Activated naive CD4-positive, alpha-beta T cell treated with Interleukin-2 at 50 U/mL for 16 hours (primary cell): Measurements from ENCODE around the gene PSTK.

Experiments used
- DNase-seq: peaks from one replicate; pipeline ENCODE4 v3.0.0-alpha.2; 2020

The PSTK gene

DNA sequence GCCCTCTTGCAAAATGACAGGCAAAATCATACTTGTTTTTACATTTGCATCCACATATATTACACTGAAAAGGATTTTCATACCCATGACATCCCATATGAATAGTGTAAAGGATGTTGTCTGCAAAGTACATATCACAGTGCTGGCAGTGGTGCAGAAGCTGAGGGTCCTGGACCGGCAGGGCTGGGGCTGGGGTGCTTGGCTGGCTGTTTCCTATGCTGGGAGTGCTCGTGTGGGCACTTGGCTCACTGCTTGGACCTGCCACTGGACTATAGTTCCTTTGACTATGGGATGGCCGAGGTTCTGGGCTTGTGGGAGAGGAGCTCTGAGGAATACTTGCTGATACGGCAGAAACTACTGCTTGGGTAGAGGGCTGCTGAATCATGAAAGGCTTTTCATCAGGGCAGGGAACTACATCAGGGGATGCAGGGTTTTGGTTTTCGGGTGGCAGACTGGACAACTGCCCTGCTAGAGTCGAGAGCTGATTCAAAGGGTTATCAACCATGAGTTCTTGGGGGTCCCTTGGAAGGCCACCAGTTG, 13.7 kb downstream of the PSTK start:
- DNase-seq = no peak

- DNase-seq = no peak
These were observed 15.7 kb downstream of the PSTK start for GRCh38 chr10:122995936-122996335.

GRCh38 chr10:122997864-122998263, 17.7 kb downstream of the PSTK start:
- DNase-seq = no peak

- no peak for DNase-seq
These were observed 18.2 kb downstream of the PSTK start for GRCh38 chr10:122998360-122998917.

- no peak for DNase-seq
These were observed 18.7 kb downstream of the PSTK start for GRCh38 chr10:122998934-122999333.

DNA sequence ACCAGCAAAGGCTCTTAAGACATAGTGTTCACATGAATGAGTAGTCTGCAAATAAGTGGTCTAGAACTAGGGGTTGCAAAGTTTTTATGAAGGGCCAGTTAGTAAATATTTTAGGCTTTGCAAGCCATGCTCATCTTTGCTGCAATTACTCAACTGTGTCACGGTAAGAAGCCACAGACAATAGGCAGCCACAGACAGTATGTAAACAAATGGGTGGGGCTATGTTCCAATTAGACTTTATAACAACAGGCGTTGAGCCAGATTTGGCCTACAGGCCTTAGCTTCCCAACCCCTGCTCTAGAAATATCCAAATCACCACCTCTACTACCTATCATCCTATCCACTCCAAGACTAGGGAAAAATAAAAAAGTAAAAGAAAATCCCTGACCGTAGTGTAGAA, 19.1 kb downstream of the PSTK start:
- no peak for DNase-seq

- no peak for DNase-seq
These were observed 20.0 kb downstream of the PSTK start for GRCh38 chr10:123000155-123000554.

GRCh38 chr10:123001370-123001769, 21.2 kb downstream of the PSTK start:
- DNase-seq = no peak

DNA sequence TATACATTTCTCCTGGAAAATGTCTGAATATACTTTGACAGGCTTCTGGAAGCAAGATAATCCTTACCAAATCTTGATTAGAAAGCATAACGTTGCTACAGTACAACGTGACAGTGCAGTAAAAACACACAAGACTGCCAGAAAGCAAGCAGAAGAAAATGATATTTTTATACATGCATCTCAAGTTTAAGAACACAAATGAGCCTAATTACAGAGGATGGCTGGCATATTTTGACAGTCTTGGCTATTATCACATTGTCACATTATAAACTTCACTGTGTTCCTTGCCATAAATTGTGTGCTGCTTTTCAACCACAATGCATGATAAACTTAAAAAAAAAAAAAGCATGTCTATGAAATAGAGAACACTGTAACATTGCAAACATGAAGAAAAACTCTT, 24.1 kb downstream of the PSTK start:
- DNase-seq = no peak

GRCh38 chr10:123007558-123008354, 27.6 kb downstream of the PSTK start:
- peak; percentile 45 for DNase-seq

DNA sequence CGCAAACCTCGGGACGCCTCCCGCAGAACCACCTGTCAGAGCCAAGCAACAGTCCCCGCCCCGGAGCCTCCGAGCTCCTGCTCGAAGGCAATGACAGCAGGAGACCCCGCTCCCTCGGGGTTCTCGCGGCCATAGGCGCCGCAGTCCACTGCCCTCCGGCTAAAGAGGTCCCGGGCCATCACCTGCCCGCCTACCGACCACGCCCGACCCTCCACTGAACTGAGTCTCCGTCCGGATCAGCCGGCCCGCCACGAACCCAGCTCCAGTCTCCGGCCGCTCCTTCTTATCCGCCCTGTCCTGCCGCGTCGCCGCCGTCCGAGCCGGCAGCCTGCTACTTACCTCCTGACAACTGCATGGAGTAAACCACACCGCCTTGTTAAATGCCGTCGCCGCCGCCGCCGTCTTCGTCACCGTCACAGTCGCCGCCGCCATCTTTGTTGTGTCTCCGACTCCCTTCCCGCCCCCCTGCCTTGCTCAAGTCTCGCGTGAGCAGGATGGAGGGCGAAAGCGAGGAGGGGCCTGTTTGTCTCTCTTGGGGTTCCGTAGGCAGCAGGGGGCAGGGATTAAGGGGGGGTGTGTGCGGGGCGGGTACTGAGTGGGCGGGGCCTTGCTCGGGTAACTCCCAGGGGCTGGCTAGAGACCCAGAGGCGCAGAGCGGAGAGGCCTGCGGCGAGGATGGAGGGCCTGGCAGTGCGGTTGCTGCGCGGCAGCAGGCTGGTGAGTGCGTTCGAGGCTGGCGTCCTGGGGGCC, 28.3 kb downstream of the PSTK start, which contains the start of the genes ACADSB and IKZF5:
TSS of gene ACADSB (plus strand) at position 652 of the 750 bp plus-strand sequence. CDS start at position 676, 24 bp downstream.
TSS of gene IKZF5 (minus strand) at position 441 of the 750 bp plus-strand sequence. CDS start 10,170 bp downstream, outside the sequence.
- DNase-seq = peak; percentile 96

GRCh38 chr10:123009105-123009820, 29.1 kb downstream of the PSTK start:
- peak; percentile 14 for DNase-seq

DNA sequence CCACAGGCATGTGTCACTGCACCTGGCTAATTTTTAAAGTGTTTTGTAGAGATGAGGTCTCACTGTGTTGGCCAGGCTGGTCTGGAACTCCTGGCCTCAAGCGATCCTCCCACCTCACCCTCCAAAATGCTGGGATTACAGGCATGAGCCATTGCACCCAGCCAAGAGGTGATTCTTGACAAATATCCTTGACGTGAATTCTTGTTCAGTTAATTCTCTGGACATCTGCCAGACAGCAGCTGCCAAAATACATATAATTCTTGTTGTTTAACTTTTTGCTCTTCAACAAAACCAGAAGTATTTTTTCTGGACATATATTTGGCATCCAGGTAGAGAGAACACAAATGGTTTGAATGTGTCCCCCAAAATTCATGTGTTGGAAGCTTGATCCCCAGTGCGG, 31.8 kb downstream of the PSTK start:
- no peak for DNase-seq

GRCh38 chr10:123013456-123014419, 33.5 kb downstream of the PSTK start:
- no peak for DNase-seq

DNA sequence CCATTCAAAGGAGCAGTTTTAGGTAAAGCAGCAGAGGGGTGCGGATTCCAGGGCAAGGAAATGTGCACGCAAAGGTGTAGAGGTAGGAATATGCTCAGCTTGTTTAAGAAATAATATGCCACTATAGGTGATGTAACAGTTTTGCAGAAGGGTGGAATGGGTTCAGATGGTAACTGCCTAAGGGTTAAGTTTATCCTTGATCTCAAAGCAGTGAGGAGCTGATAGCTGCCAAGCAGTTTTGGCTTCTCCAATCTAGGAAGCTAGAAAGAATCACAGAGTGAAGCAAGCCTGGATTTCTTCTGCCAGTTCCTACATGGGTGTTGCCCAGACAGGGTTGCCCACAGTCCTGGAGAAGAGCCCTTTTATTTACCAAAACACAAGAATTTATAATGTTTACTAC, 34.6 kb downstream of the PSTK start:
- no peak for DNase-seq

DNA sequence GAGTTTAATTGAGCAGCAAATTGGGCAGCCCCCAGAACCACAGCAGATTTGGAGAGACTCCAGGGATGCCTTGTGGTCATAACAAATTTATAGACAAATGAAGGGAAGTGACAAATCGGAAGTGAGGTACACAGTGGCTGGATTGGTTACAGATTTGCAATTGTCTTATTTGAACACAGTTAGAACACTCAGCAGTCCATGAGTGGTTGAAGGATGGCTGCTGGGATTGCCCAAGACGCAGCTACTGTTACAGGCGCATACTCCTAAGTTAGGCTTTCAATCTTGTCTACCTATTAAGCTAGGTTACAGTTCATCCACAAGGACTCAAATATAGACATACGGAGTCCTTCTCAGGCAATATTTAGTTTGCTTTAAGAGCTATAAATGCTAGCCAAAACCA, 36.0 kb downstream of the PSTK start:
- no peak for DNase-seq

- no peak for DNase-seq
These were observed 37.4 kb downstream of the PSTK start for GRCh38 chr10:123017421-123018165.

DNA sequence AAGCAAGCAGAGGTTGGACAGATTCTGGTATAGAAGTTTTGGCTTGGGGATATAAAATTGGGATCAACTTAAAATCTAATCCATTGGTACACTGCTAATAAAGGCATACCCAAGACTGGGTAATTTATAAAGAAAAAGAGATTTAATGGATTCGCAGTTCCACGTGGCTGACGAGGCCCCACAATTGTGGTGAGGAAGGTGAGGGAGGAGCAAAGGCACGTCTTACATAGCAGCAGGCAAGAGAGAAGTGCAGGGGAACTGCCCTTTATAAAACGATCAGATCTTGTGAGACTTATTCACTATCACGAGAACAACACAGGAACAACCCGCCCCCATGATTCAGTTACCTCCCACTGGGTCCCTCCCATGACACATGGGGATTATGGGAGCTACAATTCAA, 38.3 kb downstream of the PSTK start:
- no peak for DNase-seq

DNA sequence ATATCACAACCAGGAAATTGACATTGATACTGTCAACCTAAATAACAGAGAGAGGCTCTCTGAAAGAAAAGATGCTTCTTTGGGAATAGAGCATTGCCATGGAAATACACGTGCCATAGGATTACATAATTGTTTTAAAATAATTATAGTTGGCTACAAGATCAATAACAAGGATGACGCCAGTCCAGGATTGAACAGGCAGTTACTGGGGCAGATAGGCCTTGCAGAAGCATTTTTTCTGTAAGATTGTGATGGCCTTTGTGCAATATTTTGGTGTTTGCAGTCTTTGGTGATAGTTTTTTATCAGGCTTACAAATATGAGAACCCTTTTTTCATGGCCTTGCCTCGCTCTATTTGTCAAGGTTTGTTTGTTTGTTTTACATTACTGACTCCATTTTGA, 39.1 kb downstream of the PSTK start:
- no peak for DNase-seq

DNA sequence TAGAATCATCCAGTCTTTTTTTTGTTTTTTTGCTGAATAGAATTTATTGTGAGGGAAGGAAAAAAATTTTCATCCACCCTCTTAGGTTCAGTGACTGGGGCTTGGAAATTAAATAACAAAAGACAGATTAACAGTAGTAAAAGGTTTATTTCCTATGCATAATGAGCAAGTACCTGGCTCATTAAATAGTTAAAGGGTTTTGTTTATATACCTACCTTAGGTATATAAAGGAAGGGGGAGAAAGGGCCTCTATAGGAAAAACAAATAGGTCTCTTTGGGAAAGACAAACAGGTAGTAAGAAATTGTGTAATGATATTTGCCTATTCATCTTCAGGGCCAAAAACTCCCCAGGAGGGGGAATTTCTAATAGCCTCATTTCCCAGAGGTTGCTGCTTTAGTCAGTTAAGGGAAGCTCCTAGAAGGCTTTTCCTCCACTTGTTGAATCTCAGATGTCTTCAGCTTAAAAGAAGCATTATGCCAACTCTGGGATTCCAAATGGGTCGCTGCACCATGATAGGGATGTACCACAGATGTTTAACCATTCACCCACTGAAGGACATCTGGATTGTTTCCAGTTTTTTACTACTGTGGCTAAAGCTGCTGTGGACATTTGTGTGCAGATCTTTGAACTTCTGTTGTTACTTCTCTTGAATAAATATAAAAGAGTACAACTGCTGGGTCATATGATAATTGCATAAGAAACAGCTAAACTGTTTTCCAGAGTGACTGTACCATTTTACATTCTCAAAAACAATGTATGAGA, 39.9 kb downstream of the PSTK start:
- DNase-seq = no peak
